GM12873 (cell line): ENCODE results near the gene KRTAP10-8.
"Not testable (repeated sequence)": the region's sequence is repeated elsewhere in the genome, so short reads cannot be mapped to it uniquely, and the experiment has no call there.

Source experiments
- CTCF ChIP-seq: IDR thresholded peaks from 2 replicates; pipeline ENCODE4 v1.5.1; 2012; ENCODE audit warnings: low read depth, mild to moderate bottlenecking, moderate library complexity, low read length, control low read depth; ENCODE audit not compliant: insufficient read depth; ENCODE audit errors: missing control alignments

The KRTAP10-8 gene

GRCh38 chr21:44568667-44569556 is 43.0 kb upstream of the KRTAP10-8 start:
- no peak for TF ChIP-seq CTCF

GRCh38 chr21:44569861-44570517 is 41.9 kb upstream of the KRTAP10-8 start:
- no peak for TF ChIP-seq CTCF

- no peak for TF ChIP-seq CTCF
These were observed 40.6 kb upstream of the KRTAP10-8 start for GRCh38 chr21:44571296-44571695.

- no peak for TF ChIP-seq CTCF
These were observed 39.8 kb upstream of the KRTAP10-8 start for GRCh38 chr21:44571844-44572782.

- TF ChIP-seq CTCF, result no peak
These were observed 38.8 kb upstream of the KRTAP10-8 start for GRCh38 chr21:44572959-44573583.

GRCh38 chr21:44573630-44574456 is 38.0 kb upstream of the KRTAP10-8 start, which contains the start of gene KRTAP10-4:
TSS of gene KRTAP10-4 (plus strand) at chr21:44573729. CDS start at chr21:44573759, 30 bp downstream.
- TF ChIP-seq CTCF, result not testable (repeated sequence)
